Fibroblast of gingiva (primary cell): ENCODE data around the gene ELK3.

Experiments
- DNase-seq: peaks from one replicate; pipeline ENCODE4 v3.0.0-alpha.2; 2011; ENCODE audit warnings: low read depth

Gene ELK3

GRCh38 chr12:96193725-96194575 is at the start of gene ELK3:
TSS of gene ELK3 (plus strand) at chr12:96194375.
- peak; percentile 65 for DNase-seq

- no peak for DNase-seq
Measured at GRCh38 chr12:96146747-96147146, 47.4 kb upstream of the ELK3 start.

- DNase-seq: no peak
Measured at GRCh38 chr12:96150442-96150841, 43.7 kb upstream of the ELK3 start.

GRCh38 chr12:96152164-96152563 is 42.0 kb upstream of the ELK3 start:
- no peak for DNase-seq

- DNase-seq: no peak
Measured at GRCh38 chr12:96153131-96153725, 40.9 kb upstream of the ELK3 start.

GRCh38 chr12:96155181-96155580 is 39.0 kb upstream of the ELK3 start:
- no peak for DNase-seq

- DNase-seq: no peak
Measured at GRCh38 chr12:96155781-96156180, 38.4 kb upstream of the ELK3 start.

GRCh38 chr12:96156211-96156610 is 38.0 kb upstream of the ELK3 start:
- DNase-seq: no peak

GRCh38 chr12:96157427-96157826 is 36.7 kb upstream of the ELK3 start:
- DNase-seq: no peak

GRCh38 chr12:96164951-96165811 is 29.0 kb upstream of the ELK3 start:
- no peak for DNase-seq

GRCh38 chr12:96166765-96167164 is 27.4 kb upstream of the ELK3 start:
- DNase-seq: no peak

GRCh38 chr12:96167492-96167891 is 26.7 kb upstream of the ELK3 start:
- no peak for DNase-seq

GRCh38 chr12:96170328-96170727 is 23.8 kb upstream of the ELK3 start:
- no peak for DNase-seq

GRCh38 chr12:96170762-96171161 is 23.4 kb upstream of the ELK3 start:
- no peak for DNase-seq

GRCh38 chr12:96171905-96172304 is 22.3 kb upstream of the ELK3 start:
- DNase-seq: no peak

GRCh38 chr12:96172981-96173380 is 21.2 kb upstream of the ELK3 start:
- DNase-seq: no peak

- DNase-seq: no peak
Measured at GRCh38 chr12:96176575-96176974, 17.6 kb upstream of the ELK3 start.

GRCh38 chr12:96177013-96177412 is 17.2 kb upstream of the ELK3 start:
- no peak for DNase-seq

GRCh38 chr12:96183734-96184370 is 10.3 kb upstream of the ELK3 start:
- no peak for DNase-seq

- DNase-seq: no peak
Measured at GRCh38 chr12:96185914-96186313, 8.3 kb upstream of the ELK3 start.

GRCh38 chr12:96186607-96187301 is 7.4 kb upstream of the ELK3 start:
- no peak for DNase-seq

GRCh38 chr12:96187956-96188355 is 6.2 kb upstream of the ELK3 start:
- peak; percentile 39 for DNase-seq
